ENCODE measurements around the gene FMNL1.

GRCh38 chr17:45241328-45242028, 19.8 kb downstream of the FMNL1 start:
- TF ChIP-seq POLR2A (IDR thresholded peaks at IDR 0.05) (no peak), EP300 (IDR thresholded peaks at IDR 0.05) (no peak)
- TF ChIP-seq, protein P1, sequence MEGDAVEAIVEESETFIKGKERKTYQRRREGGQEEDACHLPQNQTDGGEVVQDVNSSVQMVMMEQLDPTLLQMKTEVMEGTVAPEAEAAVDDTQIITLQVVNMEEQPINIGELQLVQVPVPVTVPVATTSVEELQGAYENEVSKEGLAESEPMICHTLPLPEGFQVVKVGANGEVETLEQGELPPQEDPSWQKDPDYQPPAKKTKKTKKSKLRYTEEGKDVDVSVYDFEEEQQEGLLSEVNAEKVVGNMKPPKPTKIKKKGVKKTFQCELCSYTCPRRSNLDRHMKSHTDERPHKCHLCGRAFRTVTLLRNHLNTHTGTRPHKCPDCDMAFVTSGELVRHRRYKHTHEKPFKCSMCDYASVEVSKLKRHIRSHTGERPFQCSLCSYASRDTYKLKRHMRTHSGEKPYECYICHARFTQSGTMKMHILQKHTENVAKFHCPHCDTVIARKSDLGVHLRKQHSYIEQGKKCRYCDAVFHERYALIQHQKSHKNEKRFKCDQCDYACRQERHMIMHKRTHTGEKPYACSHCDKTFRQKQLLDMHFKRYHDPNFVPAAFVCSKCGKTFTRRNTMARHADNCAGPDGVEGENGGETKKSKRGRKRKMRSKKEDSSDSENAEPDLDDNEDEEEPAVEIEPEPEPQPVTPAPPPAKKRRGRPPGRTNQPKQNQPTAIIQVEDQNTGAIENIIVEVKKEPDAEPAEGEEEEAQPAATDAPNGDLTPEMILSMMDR (IDR thresholded peaks at IDR 0.05) = no peak
